GM12872 (cell line): ENCODE data around the gene ARL16.

Experiments
- TF ChIP-seq, protein P1 (sequence below): IDR thresholded peaks from 3 replicates; pipeline ENCODE4 v1.5.1; 2011; ENCODE audit warnings: low read depth, mild to moderate bottlenecking, low read length, moderate library complexity; ENCODE audit not compliant: insufficient read depth

ARL16 gene

DNA sequence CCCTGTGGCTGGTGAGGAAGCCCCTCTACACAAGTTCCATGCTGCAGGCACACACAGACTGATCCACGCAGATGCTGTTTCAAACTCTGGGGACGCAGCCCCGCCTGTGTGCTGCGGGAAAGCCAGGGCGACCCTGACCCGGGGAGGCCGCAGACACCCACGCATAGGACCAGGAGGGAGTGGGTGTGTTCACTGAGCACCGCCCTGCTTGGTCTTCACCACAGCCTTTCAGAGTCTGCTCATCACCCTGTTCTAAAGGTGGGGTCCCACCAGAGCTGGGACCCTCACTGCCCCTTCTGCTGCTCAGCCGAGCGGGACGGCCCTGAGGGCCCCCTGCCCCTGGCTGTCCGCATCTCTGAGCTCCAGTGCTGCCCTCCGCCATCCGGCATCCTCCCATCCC lies 39.1 kb downstream of the ARL16 start:
- TF ChIP-seq, protein P1, sequence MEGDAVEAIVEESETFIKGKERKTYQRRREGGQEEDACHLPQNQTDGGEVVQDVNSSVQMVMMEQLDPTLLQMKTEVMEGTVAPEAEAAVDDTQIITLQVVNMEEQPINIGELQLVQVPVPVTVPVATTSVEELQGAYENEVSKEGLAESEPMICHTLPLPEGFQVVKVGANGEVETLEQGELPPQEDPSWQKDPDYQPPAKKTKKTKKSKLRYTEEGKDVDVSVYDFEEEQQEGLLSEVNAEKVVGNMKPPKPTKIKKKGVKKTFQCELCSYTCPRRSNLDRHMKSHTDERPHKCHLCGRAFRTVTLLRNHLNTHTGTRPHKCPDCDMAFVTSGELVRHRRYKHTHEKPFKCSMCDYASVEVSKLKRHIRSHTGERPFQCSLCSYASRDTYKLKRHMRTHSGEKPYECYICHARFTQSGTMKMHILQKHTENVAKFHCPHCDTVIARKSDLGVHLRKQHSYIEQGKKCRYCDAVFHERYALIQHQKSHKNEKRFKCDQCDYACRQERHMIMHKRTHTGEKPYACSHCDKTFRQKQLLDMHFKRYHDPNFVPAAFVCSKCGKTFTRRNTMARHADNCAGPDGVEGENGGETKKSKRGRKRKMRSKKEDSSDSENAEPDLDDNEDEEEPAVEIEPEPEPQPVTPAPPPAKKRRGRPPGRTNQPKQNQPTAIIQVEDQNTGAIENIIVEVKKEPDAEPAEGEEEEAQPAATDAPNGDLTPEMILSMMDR, result no peak

- TF ChIP-seq, protein P1, result no peak
Measured at GRCh38 chr17:81641825-81642489, 41.6 kb downstream of the ARL16 start.

- TF ChIP-seq, protein P1, result no peak
Measured at GRCh38 chr17:81640011-81640410, 43.6 kb downstream of the ARL16 start.

DNA sequence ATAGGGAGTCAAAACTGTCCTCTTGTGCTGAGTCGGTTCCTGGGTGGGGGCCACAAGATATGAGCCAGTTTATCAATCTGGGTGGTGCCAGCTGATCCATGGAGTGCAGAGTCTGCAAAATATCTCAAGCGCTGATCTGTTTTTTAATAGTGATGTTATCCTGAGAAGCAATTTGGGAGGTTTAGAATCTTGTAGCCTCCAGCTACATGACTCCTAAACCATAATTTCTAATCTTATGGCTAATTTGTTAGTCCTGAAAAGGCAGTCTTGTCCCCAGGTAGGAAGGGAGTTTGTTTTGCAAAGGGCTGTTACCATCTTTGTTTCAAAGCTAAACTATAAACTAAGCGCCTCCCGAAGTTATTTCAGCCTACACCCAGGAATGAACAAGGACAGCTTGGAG lies 44.9 kb downstream of the ARL16 start:
- TF ChIP-seq, protein P1, result no peak

DNA sequence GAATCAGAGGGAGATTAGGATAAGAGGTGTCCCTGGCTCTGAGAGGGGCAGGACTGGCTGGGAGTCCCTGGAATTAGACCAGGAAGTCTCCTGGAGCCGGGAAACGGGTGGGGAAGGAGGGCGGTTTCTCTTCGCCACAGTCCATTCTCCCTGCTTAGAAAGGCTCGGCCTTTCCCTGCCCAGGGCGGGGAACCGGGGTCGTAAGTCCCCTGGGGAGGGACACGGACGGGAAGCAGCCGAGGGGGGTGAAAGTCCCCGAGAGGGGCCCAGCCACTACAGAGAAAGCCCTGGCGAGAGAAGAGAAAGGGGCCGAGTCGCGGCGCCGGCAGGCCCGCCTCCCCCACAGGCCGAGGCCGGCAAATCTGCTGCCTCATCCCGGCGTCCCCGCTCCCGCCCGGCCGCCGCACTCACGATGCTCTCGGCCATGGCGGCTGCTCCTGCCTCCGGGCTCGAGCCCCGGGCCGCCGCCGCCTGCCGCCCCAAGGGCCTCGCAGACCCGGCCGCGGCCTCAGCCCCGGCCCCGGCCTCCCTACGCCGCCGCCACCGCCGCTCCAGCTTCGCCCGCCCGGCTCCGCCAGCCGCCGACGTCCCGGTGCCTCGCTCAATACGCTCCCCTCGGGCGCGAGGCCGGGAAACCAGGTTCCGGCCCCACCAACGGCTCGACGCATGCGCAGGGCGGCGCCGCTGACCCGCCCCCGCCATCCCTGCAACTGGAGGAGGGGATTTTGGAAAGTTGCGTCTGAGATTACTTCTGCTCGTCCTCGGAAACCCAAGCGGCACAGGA lies 46.9 kb downstream of the ARL16 start, which contains the start of the genes NPLOC4 and TSPAN10:
NPLOC4 (minus strand) TSS at position 608 of the 784 bp plus-strand sequence; CDS start at position 426, 182 bp downstream.
TSPAN10 (plus strand) TSS at position 692 of the 784 bp plus-strand sequence. CDS start 5,217 bp downstream, outside the sequence.
- TF ChIP-seq, protein P1, result no peak

GRCh38 chr17:81635973-81636504 lies 47.6 kb downstream of the ARL16 start:
- TF ChIP-seq, protein P1, result no peak

DNA sequence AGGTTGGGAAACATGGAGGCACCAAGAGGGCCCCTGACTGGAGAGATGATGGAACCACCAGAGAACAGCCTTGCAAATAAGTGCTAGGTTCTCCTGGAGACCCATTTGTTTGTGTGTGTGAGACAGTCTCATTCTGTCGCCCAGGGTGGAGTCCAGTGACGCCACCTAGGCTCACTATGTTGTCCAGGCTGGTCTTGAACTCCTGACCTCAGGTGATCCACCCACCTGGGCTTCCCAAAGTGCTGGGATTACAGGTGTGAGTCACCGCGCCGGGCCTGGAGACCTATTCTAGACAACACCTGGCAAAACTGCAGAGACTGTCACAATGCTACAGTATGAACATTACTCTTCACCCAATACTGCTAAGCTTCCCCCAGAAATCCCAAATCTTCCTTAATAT lies 48.2 kb downstream of the ARL16 start:
- TF ChIP-seq, protein P1, result no peak
